CD4-positive, alpha-beta T cell treated with Interleukin-2 at 100 ng/mL for 4 hours (primary cell): ENCODE data around the gene MBIP.

Experiments
- DNase-seq: peaks from one replicate; pipeline ENCODE4 v3.0.0-alpha.2; 2020; ENCODE audit warnings: low spot score

Gene MBIP

GRCh38 chr14:36313206-36313605 lies 7.2 kb downstream of the MBIP start:
- DNase-seq = no peak

- DNase-seq = no peak
Measured at GRCh38 chr14:36306836-36307235, 13.6 kb downstream of the MBIP start.

GRCh38 chr14:36304895-36305294 lies 15.5 kb downstream of the MBIP start:
- no peak for DNase-seq

- no peak for DNase-seq
Measured at GRCh38 chr14:36303960-36304359, 16.5 kb downstream of the MBIP start.

GRCh38 chr14:36302823-36303222 lies 17.6 kb downstream of the MBIP start:
- no peak for DNase-seq

GRCh38 chr14:36301159-36301558 lies 19.3 kb downstream of the MBIP start:
- no peak for DNase-seq

GRCh38 chr14:36300337-36300736 lies 20.1 kb downstream of the MBIP start:
- no peak for DNase-seq

GRCh38 chr14:36295642-36296627 lies 24.5 kb downstream of the MBIP start:
- no peak for DNase-seq

GRCh38 chr14:36294543-36294942 lies 25.9 kb downstream of the MBIP start:
- DNase-seq = no peak

GRCh38 chr14:36293824-36294223 lies 26.6 kb downstream of the MBIP start:
- DNase-seq = no peak

- no peak for DNase-seq
Measured at GRCh38 chr14:36289954-36290353, 30.5 kb downstream of the MBIP start.

- no peak for DNase-seq
Measured at GRCh38 chr14:36288496-36288895, 31.9 kb downstream of the MBIP start.

GRCh38 chr14:36284971-36285595 lies 35.4 kb downstream of the MBIP start:
- no peak for DNase-seq

- DNase-seq = no peak
Measured at GRCh38 chr14:36281309-36281708, 39.1 kb downstream of the MBIP start.

- DNase-seq = no peak
Measured at GRCh38 chr14:36279306-36280190, 40.9 kb downstream of the MBIP start.

GRCh38 chr14:36275741-36276140 lies 44.7 kb downstream of the MBIP start:
- no peak for DNase-seq

- no peak for DNase-seq
Measured at GRCh38 chr14:36271939-36272907, 48.2 kb downstream of the MBIP start.

GRCh38 chr14:36271222-36271621 lies 49.2 kb downstream of the MBIP start:
- no peak for DNase-seq

- no peak for DNase-seq
Measured at GRCh38 chr14:36270191-36270590, 50.2 kb downstream of the MBIP start.

GRCh38 chr14:36268121-36268520 lies 52.3 kb downstream of the MBIP start:
- DNase-seq = no peak

GRCh38 chr14:36264595-36264994 lies 55.8 kb downstream of the MBIP start:
- no peak for DNase-seq
